Lower leg skin (tissue), 3 donors: ENCODE measurements around the gene GALNT7.

Experiments
- POLR2A ChIP-seq, 2 donors: fragments of 450-650 bp; IDR thresholded peaks; one replicate each; pipeline ENCODE4 v1.6.1; 2016 to 2017; ENCODE audit warnings: antibody characterized with exemption in 2 of 2, mild to moderate bottlenecking in 1 of 2, moderate library complexity in 1 of 2
- TF ChIP-seq, protein P1 (sequence below), 3 donors: fragments of 450-650 bp; IDR thresholded peaks; one replicate each; pipeline ENCODE4 v1.5.1; 2016; ENCODE audit warnings: antibody characterized with exemption in 3 of 3, mild to moderate bottlenecking in 3 of 3, moderate library complexity in 2 of 3

DNA sequence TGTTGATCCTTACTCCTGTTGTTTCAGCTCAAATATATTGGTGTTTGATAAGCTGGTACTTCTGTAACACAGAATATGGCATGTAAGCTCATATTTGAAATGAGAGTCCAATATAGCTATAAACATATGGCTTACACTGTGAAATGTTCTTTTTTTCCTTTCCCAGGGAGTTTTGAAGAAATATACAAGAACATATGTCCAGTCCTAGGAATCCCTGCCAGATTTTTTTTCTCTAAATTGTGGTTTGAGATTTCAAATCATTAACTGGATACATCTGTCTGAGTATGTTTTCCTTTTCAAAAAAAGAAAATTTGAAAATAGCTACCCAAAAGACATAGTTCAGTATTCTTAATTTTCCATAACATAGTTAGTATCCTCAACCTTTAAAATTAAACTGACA is 105.3 kb downstream of the GALNT7 start:
- TF ChIP-seq, protein P1, sequence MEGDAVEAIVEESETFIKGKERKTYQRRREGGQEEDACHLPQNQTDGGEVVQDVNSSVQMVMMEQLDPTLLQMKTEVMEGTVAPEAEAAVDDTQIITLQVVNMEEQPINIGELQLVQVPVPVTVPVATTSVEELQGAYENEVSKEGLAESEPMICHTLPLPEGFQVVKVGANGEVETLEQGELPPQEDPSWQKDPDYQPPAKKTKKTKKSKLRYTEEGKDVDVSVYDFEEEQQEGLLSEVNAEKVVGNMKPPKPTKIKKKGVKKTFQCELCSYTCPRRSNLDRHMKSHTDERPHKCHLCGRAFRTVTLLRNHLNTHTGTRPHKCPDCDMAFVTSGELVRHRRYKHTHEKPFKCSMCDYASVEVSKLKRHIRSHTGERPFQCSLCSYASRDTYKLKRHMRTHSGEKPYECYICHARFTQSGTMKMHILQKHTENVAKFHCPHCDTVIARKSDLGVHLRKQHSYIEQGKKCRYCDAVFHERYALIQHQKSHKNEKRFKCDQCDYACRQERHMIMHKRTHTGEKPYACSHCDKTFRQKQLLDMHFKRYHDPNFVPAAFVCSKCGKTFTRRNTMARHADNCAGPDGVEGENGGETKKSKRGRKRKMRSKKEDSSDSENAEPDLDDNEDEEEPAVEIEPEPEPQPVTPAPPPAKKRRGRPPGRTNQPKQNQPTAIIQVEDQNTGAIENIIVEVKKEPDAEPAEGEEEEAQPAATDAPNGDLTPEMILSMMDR (IDR thresholded peaks at IDR 0.05), result no peak
- no peak for TF ChIP-seq POLR2A (IDR thresholded peaks at IDR 0.05)
